ENCODE data around the gene CELA2A. TPM values are rescaled to one million over a fixed set of nuclear protein-coding genes. Genes with fewer than 3 reads are reported as not detected.

Gene CELA2A
- total RNA-seq, 1 donor from 2014 or later = not detected

DNA sequence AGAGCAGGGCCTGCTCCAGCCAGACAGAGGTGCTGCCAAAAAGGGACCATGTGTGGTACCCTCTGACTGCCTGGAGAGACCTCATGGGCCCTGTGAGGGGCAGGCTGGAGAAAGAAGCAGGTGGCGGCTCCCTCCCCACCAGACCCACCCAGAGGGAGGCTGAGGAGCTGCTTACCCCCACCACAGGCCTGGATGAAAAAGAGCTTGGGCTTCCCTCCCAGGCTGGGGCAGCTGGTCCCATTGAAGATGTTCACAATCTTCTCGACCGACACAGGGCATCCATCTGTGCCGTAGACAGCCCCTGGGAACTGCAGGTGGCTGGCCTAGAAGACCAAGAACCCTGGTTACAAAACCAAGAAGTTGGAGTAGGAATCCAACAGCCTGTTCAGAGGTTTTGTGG is 47.9 kb downstream of the CELA2A start:
- H3K36me3 ChIP-seq = peaks cover 25% of the 10 kb centered on the region
- H3K4me3 ChIP-seq = no peak overlapping the region
- no peaks in the 10 kb centered on the region for H3K27me3 ChIP-seq
- ATAC-seq (no peak), DNase-seq (no peak)
- H3K27ac ChIP-seq = no peak overlapping the region
- H3K4me1 ChIP-seq = no peaks in the 10 kb centered on the region
- intact Hi-C loops (cut with DNase I) = no loop called here
- TF ChIP-seq, protein P1, sequence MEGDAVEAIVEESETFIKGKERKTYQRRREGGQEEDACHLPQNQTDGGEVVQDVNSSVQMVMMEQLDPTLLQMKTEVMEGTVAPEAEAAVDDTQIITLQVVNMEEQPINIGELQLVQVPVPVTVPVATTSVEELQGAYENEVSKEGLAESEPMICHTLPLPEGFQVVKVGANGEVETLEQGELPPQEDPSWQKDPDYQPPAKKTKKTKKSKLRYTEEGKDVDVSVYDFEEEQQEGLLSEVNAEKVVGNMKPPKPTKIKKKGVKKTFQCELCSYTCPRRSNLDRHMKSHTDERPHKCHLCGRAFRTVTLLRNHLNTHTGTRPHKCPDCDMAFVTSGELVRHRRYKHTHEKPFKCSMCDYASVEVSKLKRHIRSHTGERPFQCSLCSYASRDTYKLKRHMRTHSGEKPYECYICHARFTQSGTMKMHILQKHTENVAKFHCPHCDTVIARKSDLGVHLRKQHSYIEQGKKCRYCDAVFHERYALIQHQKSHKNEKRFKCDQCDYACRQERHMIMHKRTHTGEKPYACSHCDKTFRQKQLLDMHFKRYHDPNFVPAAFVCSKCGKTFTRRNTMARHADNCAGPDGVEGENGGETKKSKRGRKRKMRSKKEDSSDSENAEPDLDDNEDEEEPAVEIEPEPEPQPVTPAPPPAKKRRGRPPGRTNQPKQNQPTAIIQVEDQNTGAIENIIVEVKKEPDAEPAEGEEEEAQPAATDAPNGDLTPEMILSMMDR (IDR thresholded peaks at IDR 0.05) = no peak
- H3K9me3 ChIP-seq = no peaks in the 10 kb centered on the region

DNA sequence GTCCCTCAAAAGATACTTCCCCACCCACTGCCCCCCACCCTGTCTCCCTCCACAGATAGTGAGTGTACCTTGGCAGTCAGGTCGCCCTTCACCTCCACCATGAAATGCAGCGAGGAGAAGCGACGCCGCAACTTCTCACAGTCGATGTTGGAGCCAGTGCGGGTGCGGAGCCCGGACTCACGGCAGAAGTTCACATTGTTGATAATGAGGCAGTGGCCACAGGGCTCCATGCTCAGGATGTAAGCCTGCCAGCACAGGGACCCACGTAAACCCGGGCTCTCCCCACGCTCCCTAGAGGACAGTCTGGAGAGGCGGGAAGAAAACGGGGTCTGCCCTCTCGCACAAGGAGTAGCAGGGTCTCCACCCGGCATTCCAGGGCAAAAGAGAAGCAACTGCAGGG is 50.3 kb downstream of the CELA2A start:
- intact Hi-C loops (cut with DNase I) = no loop called here
- Histone ChIP-seq H3K36me3 (peaks cover 23% of the 10 kb centered on the region), H3K9me3 (no peaks in the 10 kb centered on the region), H3K4me3 (no peak overlapping the region), H3K4me1 (no peaks in the 10 kb centered on the region), H3K27ac (no peak overlapping the region), H3K27me3 (no peaks in the 10 kb centered on the region)
- no peak for ATAC-seq
- TF ChIP-seq, protein P1 (IDR thresholded peaks at IDR 0.05) = no peak
- no peak for DNase-seq

DNA sequence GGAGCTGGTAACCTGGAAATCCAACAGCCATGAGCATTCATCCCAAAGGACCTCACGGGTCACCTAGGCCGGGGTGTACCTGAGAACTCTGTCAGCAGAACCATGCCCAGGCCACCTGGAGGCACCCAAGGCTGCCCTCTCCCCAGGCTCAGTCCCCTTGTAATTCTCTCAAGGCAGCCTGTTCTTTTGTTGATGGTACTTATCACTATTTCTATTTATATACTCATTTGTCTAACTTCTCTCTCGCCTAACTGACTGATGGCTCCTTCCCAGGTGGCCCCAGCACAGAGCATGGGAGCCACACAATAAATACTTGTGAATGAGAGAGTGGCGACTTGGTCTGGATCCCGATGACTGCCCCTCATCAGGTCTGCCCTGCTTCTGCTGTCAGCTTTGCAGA is 50.7 kb downstream of the CELA2A start:
- Histone ChIP-seq H3K9me3 (no peaks in the 10 kb centered on the region), H3K4me3 (no peak overlapping the region), H3K27ac (no peak overlapping the region), H3K4me1 (no peaks in the 10 kb centered on the region), H3K36me3 (peaks cover 27% of the 10 kb centered on the region), H3K27me3 (no peaks in the 10 kb centered on the region)
- intact Hi-C loops (cut with DNase I) = no loop called here
- DNase-seq = no peak
- no peak for ATAC-seq
- TF ChIP-seq, protein P1 (IDR thresholded peaks at IDR 0.05) = no peak

DNA sequence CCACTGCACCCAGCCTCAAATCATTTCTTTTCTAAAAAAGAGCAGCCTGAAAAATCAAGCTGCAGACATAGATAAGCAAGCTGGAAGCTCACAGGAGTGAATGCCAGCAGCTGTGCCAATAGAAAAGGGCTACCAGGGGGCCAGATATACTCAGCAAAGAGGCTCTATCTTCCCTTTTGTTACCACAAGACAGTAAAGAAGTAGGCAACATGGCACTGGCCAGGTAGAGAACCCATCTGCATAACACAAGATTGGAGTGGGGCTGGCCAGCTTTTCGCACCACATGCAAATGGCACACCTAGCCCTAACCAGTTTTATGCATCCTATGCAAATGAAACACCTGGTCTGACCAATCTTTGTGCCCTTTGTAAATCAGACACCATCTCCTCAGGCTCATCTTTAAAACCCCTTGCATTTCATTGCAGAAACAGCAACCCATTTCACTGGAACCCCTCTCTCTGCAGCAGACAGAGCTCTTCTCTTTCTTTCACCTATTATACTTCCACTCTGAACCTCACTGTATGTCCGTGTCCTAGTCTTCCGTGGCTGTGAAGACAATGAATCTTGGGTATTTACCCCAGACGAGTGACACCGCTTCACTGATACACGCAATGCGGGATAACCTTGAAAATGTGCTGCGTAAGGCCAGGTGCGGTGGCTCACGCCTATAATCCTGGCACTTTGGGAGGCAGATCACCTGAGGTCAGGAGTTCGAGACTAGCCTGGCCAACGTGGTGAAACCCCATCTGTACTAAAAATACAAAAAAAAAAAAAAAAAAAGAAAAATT is 52.4 kb downstream of the CELA2A start:
- Histone ChIP-seq H3K27ac (no peak overlapping the region), H3K27me3 (no peaks in the 10 kb centered on the region), H3K9me3 (no peaks in the 10 kb centered on the region), H3K4me3 (no peak overlapping the region), H3K36me3 (peaks cover 21% of the 10 kb centered on the region), H3K4me1 (no peaks in the 10 kb centered on the region)
- no peak for DNase-seq
- intact Hi-C loops (cut with DNase I) = no loop called here
- no peak for ATAC-seq
- TF ChIP-seq, protein P1 (IDR thresholded peaks at IDR 0.05) = no peak

DNA sequence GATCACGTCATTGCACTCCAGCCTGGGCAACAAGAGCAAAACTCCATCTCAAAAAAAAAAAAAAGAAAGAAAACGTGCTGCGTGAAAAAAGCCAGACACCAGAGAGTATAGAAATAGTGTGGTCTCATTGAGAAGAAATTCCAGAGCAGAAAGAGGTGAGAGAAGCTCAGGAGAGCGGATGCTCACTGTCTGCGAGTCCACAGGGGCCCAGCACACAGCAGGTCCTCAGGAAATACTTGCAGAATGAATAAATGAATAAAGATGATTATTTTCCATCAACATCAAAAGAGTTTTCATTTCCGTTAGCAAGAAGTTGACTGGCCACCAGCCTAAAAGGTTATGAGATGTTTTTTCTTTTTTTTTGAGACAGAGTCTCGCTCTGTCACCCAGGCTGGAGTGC is 53.1 kb downstream of the CELA2A start:
- no peak overlapping the region for H3K27ac ChIP-seq
- DNase-seq (no peak), ATAC-seq (no peak)
- no peaks in the 10 kb centered on the region for H3K4me1 ChIP-seq
- TF ChIP-seq, protein P1 (IDR thresholded peaks at IDR 0.05) = no peak
- no peak overlapping the region for H3K4me3 ChIP-seq
- H3K36me3 ChIP-seq = peaks cover 21% of the 10 kb centered on the region
- intact Hi-C loops (cut with DNase I) = no loop called here
- H3K9me3 ChIP-seq = no peaks in the 10 kb centered on the region
- H3K27me3 ChIP-seq = no peaks in the 10 kb centered on the region
